OCI-LY3 (cell line): Measurements from ENCODE around the gene COA7.

ENCODE experiments used
- H2AFZ ChIP-seq: fragments of 200-600, 300-600 bp; shearing (Covaris generic); 2 replicates; pipeline ENCODE4 v1.6.0; 2014; ENCODE audit warnings: antibody characterized with exemption, low read depth, low read length
- H3K27ac ChIP-seq: fragments of 200-600, 300-600 bp; sonication (generic); 2 replicates; pipeline ENCODE4 v1.5.1; 2014; ENCODE audit warnings: mild to moderate bottlenecking, low read length, moderate library complexity, mixed read lengths
- H3K27me3 ChIP-seq: fragments of 200-600, 300-600 bp; sonication (generic); 2 replicates; pipeline ENCODE4 v1.6.1; 2014; ENCODE audit warnings: low read depth, low read length, mixed read lengths
- H3K36me3 ChIP-seq: fragments of 200-600, 300-600 bp; sonication (generic); replicated peaks from 2 replicates; pipeline ENCODE3; 2014; ENCODE audit warnings: low read depth, low read length, mixed read lengths
- H3K4me1 ChIP-seq: fragments of 300-600, 200-600 bp; sonication (generic); 2 replicates; pipeline ENCODE4 v1.6.1; 2014; ENCODE audit warnings: low read length, mixed read lengths
- H3K4me2 ChIP-seq: fragments of 200-600, 300-600 bp; sonication (generic); 2 replicates; pipeline ENCODE4 v1.6.1; 2014; ENCODE audit warnings: low read length, mixed read lengths
- H3K4me3 ChIP-seq: fragments of 300-600, 200-600 bp; sonication (generic); 2 replicates; pipeline ENCODE4 v1.5.1; 2014; ENCODE audit warnings: antibody characterized with exemption, mild to moderate bottlenecking, low read length, moderate library complexity
- H3K79me2 ChIP-seq: fragments of 300-600, 200-600 bp; shearing (Covaris generic); 2 replicates; pipeline ENCODE4 v1.6.1; 2014; ENCODE audit warnings: mild to moderate bottlenecking, low read length, mixed read lengths
- H3K9ac ChIP-seq: fragments of 300-600, 200-600 bp; shearing (Covaris generic); 2 replicates; pipeline ENCODE4 v1.6.0; 2014; ENCODE audit warnings: mild to moderate bottlenecking, low read length, moderate library complexity
- H3K9me3 ChIP-seq: fragments of 200-600, 300-600 bp; shearing (Covaris generic); 2 replicates; pipeline ENCODE4 v1.6.1; 2014; ENCODE audit warnings: low read length, mixed read lengths; ENCODE audit not compliant: insufficient read depth
- H4K20me1 ChIP-seq: fragments of 200-600, 300-600 bp; sonication (generic); 2 replicates; pipeline ENCODE4 v1.6.1; 2016; ENCODE audit warnings: low read length, mixed read lengths; ENCODE audit not compliant: insufficient read depth
- EZH2phosphoT487 ChIP-seq: fragments of 200-600 bp; shearing (Covaris generic); IDR thresholded peaks from 2 replicates; pipeline ENCODE4 v1.6.1; 2018; ENCODE audit warnings: antibody characterized with exemption, mixed run types, low read depth
- TF ChIP-seq, protein P1 (sequence below): fragments of 200-600, 300-600 bp; sonication (generic); IDR thresholded peaks from 2 replicates; pipeline ENCODE4 v1.5.1; 2014; ENCODE audit warnings: antibody characterized with exemption, low read length, low read depth

Gene COA7

DNA sequence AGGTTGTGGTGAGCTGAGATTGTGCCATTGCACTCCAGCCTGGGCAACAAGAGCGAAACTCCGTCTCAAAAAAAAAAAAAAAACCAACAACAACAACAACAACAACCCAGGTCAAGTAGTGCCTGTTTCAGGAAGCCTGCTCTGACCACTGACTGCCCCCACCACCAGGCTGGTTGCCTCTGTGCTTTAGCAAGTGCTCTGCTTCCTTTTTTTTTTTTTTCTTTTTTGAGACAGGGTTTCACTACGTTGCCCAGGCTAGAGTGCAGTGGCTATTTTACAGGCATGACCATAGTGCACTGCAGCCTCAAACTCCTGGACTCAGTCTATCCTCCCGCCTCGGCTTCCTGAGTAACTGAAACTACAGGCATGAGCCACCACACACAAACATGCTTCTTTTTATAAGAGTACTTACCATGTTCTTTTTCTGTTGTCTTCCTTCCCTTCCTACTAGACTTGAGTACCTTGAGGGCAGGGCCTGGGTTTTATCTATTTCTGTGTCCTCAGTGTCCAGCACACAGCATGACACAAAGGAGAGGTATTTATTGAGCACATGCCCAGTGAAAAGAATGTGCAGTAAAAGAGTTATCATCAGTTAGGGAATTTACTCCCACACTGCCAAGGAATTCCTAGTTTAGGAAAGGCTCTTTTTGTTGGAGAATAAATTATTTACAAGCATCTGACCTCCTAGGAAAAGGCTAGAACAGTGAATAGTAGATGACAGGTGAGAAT, 9.9 kb upstream of the COA7 start:
- Histone ChIP-seq H3K27me3 (no peaks in the 10 kb centered on the region), H3K36me3 (no peaks in the 10 kb centered on the region), H4K20me1 (no peaks in the 10 kb centered on the region), H3K79me2 (no peaks in the 10 kb centered on the region), H2AFZ (no peak overlapping the region), H3K4me1 (peaks cover 4% of the 10 kb centered on the region; the same call in 1 of the 2 replicates), H3K9me3 (no peaks in the 10 kb centered on the region), H3K27ac (no peak overlapping the region), H3K4me3 (no peak overlapping the region), H3K9ac (no peak overlapping the region), H3K4me2 (no peak overlapping the region)
- TF ChIP-seq EZH2phosphoT487, result no peak
- TF ChIP-seq, protein P1, sequence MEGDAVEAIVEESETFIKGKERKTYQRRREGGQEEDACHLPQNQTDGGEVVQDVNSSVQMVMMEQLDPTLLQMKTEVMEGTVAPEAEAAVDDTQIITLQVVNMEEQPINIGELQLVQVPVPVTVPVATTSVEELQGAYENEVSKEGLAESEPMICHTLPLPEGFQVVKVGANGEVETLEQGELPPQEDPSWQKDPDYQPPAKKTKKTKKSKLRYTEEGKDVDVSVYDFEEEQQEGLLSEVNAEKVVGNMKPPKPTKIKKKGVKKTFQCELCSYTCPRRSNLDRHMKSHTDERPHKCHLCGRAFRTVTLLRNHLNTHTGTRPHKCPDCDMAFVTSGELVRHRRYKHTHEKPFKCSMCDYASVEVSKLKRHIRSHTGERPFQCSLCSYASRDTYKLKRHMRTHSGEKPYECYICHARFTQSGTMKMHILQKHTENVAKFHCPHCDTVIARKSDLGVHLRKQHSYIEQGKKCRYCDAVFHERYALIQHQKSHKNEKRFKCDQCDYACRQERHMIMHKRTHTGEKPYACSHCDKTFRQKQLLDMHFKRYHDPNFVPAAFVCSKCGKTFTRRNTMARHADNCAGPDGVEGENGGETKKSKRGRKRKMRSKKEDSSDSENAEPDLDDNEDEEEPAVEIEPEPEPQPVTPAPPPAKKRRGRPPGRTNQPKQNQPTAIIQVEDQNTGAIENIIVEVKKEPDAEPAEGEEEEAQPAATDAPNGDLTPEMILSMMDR, result no peak

DNA sequence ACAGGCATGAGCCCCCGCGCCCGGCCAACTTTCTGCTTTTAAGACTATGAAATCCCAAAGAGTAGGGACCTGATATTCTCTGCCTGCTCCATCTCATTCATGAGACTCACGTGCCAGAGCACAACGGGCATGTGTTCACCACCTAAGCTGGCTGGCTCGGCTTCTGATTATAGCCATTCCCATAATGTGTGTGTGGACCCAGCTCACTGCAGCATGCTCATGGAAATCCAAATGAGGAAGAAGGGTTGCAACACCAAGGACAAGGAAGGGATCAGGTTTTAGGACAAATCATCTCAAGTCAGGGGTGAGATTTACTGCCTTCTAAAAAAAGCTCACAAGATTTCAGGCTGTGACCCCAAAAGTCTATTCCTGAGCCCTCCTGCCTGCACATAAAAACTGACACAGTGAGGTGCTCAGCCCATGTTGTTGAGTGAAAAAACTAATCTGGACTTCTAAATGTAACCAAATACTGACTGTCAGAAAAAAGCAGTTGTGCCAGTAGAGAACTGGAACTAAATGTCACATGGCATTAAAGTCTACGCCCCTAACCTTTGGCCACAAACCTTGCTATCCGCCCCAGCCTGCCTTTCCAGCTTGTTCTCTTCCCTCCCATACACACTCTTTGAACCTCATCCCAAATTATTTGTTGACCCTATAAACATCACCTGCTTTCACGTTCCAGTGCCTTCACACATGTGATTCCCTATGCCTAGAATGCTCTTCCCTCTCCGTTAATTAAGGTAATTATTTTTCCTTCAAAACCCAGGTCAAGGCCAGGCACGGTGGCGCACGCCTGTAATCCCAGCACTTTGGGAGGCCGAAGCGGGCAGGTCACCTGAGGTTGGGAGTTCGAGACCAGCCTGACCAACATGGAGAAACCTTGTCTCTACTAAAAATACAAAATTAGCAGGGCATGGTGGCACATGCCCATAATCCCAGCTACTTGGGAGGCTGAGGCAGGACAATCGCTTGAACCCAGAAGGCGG, 9.1 kb upstream of the COA7 start:
- H3K27ac ChIP-seq, result no peak overlapping the region
- H2AFZ ChIP-seq, result no peak overlapping the region
- H3K4me2 ChIP-seq, result no peak overlapping the region
- no peaks in the 10 kb centered on the region for H4K20me1 ChIP-seq
- TF ChIP-seq, protein P1, result no peak
- no peak for TF ChIP-seq EZH2phosphoT487
- no peak overlapping the region for H3K4me3 ChIP-seq
- H3K36me3 ChIP-seq, result no peaks in the 10 kb centered on the region
- no peaks in the 10 kb centered on the region for H3K79me2 ChIP-seq
- no peak overlapping the region for H3K9ac ChIP-seq
- H3K27me3 ChIP-seq, result no peaks in the 10 kb centered on the region
- H3K9me3 ChIP-seq, result no peaks in the 10 kb centered on the region
- peaks cover 9% of the 10 kb centered on the region for H3K4me1 ChIP-seq

DNA sequence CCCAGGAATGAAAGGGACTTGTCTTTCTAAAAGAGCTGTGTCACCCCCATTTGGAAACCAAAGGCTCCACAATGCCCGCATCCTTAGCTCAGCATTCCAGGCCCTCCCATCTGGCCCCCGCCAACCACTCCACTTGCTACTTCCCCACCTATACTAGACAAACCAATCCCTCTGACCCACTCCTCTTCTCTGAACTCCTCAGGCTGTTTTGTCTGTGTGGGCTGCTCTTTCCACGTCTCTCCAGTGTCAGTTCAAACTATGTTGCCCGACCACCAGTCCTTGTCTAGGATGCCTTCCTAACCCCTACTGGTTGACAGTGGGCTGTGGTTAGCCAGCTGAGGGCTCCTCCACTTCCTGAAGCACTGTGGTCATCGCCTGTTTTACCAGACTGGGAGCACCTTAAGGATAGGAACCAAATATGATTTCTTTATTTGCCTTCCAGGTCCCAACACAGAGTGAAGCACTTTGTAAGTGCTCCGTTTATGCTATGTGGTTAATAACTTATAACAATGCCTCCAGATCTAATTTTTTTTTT, 8.1 kb upstream of the COA7 start:
- H3K27me3 ChIP-seq, result no peaks in the 10 kb centered on the region
- no peak for TF ChIP-seq EZH2phosphoT487
- TF ChIP-seq, protein P1, result no peak
- H3K9ac ChIP-seq, result no peak overlapping the region
- no peak overlapping the region for H3K27ac ChIP-seq
- H4K20me1 ChIP-seq, result no peaks in the 10 kb centered on the region
- no peaks in the 10 kb centered on the region for H3K9me3 ChIP-seq
- peaks cover 9% of the 10 kb centered on the region for H3K4me1 ChIP-seq
- no peaks in the 10 kb centered on the region for H3K79me2 ChIP-seq
- no peak overlapping the region for H2AFZ ChIP-seq
- no peak overlapping the region for H3K4me3 ChIP-seq
- no peaks in the 10 kb centered on the region for H3K36me3 ChIP-seq
- no peak overlapping the region for H3K4me2 ChIP-seq
